RKO (cell line): Measurements from ENCODE around the gene LRRC25.
"Not testable (repeated sequence)": the region's sequence is repeated elsewhere in the genome, so short reads cannot be mapped to it uniquely, and the experiment has no call there.

Source experiments
- DNase-seq: peaks from one replicate; pipeline ENCODE4 v3.0.0-alpha.2; 2016; ENCODE audit warnings: low spot score

LRRC25 gene

GRCh38 chr19:18405754-18406153, 8.3 kb upstream of the LRRC25 start:
- DNase-seq: not testable (repeated sequence)

GRCh38 chr19:18402455-18403248, 5.2 kb upstream of the LRRC25 start:
- not testable (repeated sequence) for DNase-seq

- peak; percentile 74 for DNase-seq
Measured at GRCh38 chr19:18401580-18402112, 4.2 kb upstream of the LRRC25 start.

- peak; percentile 43 for DNase-seq
Measured at GRCh38 chr19:18399008-18399407, 1.6 kb upstream of the LRRC25 start.

GRCh38 chr19:18396471-18397241, 766 bp downstream of the LRRC25 start:
- DNase-seq: no peak

GRCh38 chr19:18393836-18394235, 3.6 kb downstream of the LRRC25 start:
- no peak for DNase-seq

- DNase-seq: no peak
Measured at GRCh38 chr19:18392926-18393325, 4.5 kb downstream of the LRRC25 start.

- DNase-seq: no peak
Measured at GRCh38 chr19:18392417-18392816, 5.0 kb downstream of the LRRC25 start.

- no peak for DNase-seq
Measured at GRCh38 chr19:18391509-18392075, 5.8 kb downstream of the LRRC25 start.

GRCh38 chr19:18390065-18390907, 7.1 kb downstream of the LRRC25 start:
- DNase-seq: no peak

- DNase-seq: no peak
Measured at GRCh38 chr19:18389726-18390064, 7.7 kb downstream of the LRRC25 start.

- no peak for DNase-seq
Measured at GRCh38 chr19:18388960-18389725, 8.3 kb downstream of the LRRC25 start.

- peak; percentile 67 for DNase-seq
Measured at GRCh38 chr19:18388100-18388959, 9.1 kb downstream of the LRRC25 start.

- DNase-seq: peak; percentile 35
Measured at GRCh38 chr19:18386543-18387271, 10.7 kb downstream of the LRRC25 start.

- DNase-seq: no peak
Measured at GRCh38 chr19:18385675-18386542, 11.5 kb downstream of the LRRC25 start, which contains the start of gene GDF15. GDF15 (plus strand) TSS chr19:18386158; CDS start chr19:18386190, 32 bp downstream.

- no peak for DNase-seq
Measured at GRCh38 chr19:18385359-18385674, 12.1 kb downstream of the LRRC25 start.

- no peak for DNase-seq
Measured at GRCh38 chr19:18384775-18385174, 12.6 kb downstream of the LRRC25 start.

GRCh38 chr19:18383622-18384021, 13.8 kb downstream of the LRRC25 start:
- DNase-seq: not testable (repeated sequence)
